HEK293 (cell line): ENCODE results near the gene SMPD3.

Experiments
- BCL11A ChIP-seq: fragments of 450-650 bp; formaldehyde crosslinking; IDR thresholded peaks from 2 replicates; pipeline ENCODE4 v1.5.1; 2016; ENCODE audit warnings: low read depth, missing biosample characterization, missing genetic modification characterization
- BCL11B ChIP-seq: fragments of 450-650 bp; formaldehyde crosslinking; IDR thresholded peaks from 2 replicates; pipeline ENCODE4 v1.5.1; 2016; ENCODE audit warnings: low read depth, missing biosample characterization, missing genetic modification characterization
- CTCF ChIP-seq: fragments of 450-650 bp; formaldehyde crosslinking; IDR thresholded peaks from 2 replicates; pipeline ENCODE4 v1.5.1; 2016; ENCODE audit warnings: missing biosample characterization, missing genetic modification characterization
- GLI4 ChIP-seq: fragments of 450-650 bp; formaldehyde crosslinking; IDR thresholded peaks from 2 replicates; pipeline ENCODE4 v1.5.1; 2016; ENCODE audit warnings: missing biosample characterization, missing genetic modification characterization
- RBAK ChIP-seq: fragments of 450-650 bp; formaldehyde crosslinking; IDR thresholded peaks from 2 replicates; pipeline ENCODE4 v1.5.1; 2016; ENCODE audit warnings: missing biosample characterization, missing genetic modification characterization
- ZBTB11 ChIP-seq: fragments of 450-650 bp; formaldehyde crosslinking; conservative IDR thresholded peaks from 2 replicates; pipeline ENCODE4 v1.5.1; 2016; ENCODE audit warnings: low read depth, missing biosample characterization, missing genetic modification characterization
- ZBTB21 ChIP-seq: fragments of 450-650 bp; formaldehyde crosslinking; IDR thresholded peaks from 2 replicates; pipeline ENCODE4 v1.5.1; 2017; ENCODE audit warnings: missing biosample characterization, missing genetic modification characterization
- ZNF121 ChIP-seq: fragments of 450-650 bp; formaldehyde crosslinking; IDR thresholded peaks from 2 replicates; pipeline ENCODE4 v1.5.1; 2016; ENCODE audit warnings: missing biosample characterization, missing genetic modification characterization
- ZNF133 ChIP-seq: fragments of 450-650 bp; formaldehyde crosslinking; IDR thresholded peaks from 2 replicates; pipeline ENCODE4 v1.5.1; 2016; ENCODE audit warnings: missing biosample characterization, missing genetic modification characterization
- ZNF266 ChIP-seq: fragments of 450-650 bp; formaldehyde crosslinking; IDR thresholded peaks from 2 replicates; pipeline ENCODE4 v1.5.1; 2016; ENCODE audit warnings: missing biosample characterization, missing genetic modification characterization, low read depth
- ZNF335 ChIP-seq: fragments of 450-650 bp; formaldehyde crosslinking; conservative IDR thresholded peaks from 2 replicates; pipeline ENCODE4 v1.5.1; 2016; ENCODE audit warnings: missing biosample characterization, missing genetic modification characterization
- ZNF791 ChIP-seq: fragments of 450-650 bp; formaldehyde crosslinking; IDR thresholded peaks from 2 replicates; pipeline ENCODE4 v1.5.1; 2016; ENCODE audit warnings: missing biosample characterization, missing genetic modification characterization
- TF ChIP-seq, protein P1 (sequence below): fragments of 450-650 bp; formaldehyde crosslinking; IDR thresholded peaks from 2 replicates; pipeline ENCODE4 v1.5.1; 2016; ENCODE audit warnings: missing biosample characterization, missing genetic modification characterization

GRCh38 chr16:68455631-68456030, 7.3 kb upstream of the SMPD3 start:
- no peak for TF ChIP-seq CTCF
- TF ChIP-seq GLI4 (tag by site-specific recombination) = no peak
- no peak for TF ChIP-seq ZNF791
- TF ChIP-seq ZNF121 = no peak
- TF ChIP-seq ZNF266 (tag by site-specific recombination) = no peak
- no peak for TF ChIP-seq ZBTB11 (tag by site-specific recombination)
- TF ChIP-seq BCL11A (tag by site-specific recombination) = no peak
- no peak for TF ChIP-seq ZNF335 (tag by site-specific recombination)
- TF ChIP-seq ZNF133 (tag by site-specific recombination) = no peak
- no peak for TF ChIP-seq ZBTB21
- TF ChIP-seq BCL11B (tag by site-specific recombination) = no peak
- TF ChIP-seq RBAK = no peak
- TF ChIP-seq, protein P1, sequence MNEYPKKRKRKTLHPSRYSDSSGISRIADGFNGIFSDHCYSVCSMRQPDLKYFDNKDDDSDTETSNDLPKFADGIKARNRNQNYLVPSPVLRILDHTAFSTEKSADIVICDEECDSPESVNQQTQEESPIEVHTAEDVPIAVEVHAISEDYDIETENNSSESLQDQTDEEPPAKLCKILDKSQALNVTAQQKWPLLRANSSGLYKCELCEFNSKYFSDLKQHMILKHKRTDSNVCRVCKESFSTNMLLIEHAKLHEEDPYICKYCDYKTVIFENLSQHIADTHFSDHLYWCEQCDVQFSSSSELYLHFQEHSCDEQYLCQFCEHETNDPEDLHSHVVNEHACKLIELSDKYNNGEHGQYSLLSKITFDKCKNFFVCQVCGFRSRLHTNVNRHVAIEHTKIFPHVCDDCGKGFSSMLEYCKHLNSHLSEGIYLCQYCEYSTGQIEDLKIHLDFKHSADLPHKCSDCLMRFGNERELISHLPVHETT (tag by site-specific recombination) = no peak
